NOMO-1 treated with dmso at 0.1 percent for 144 hours (cell line): ENCODE results near the gene POLG.

Experiments used
- DNase-seq: peaks from one replicate; lab custom pipeline; 2025; ENCODE audit not compliant: unreplicated experiment; lab: John Stamatoyannopoulos, UW

Gene POLG

DNA sequence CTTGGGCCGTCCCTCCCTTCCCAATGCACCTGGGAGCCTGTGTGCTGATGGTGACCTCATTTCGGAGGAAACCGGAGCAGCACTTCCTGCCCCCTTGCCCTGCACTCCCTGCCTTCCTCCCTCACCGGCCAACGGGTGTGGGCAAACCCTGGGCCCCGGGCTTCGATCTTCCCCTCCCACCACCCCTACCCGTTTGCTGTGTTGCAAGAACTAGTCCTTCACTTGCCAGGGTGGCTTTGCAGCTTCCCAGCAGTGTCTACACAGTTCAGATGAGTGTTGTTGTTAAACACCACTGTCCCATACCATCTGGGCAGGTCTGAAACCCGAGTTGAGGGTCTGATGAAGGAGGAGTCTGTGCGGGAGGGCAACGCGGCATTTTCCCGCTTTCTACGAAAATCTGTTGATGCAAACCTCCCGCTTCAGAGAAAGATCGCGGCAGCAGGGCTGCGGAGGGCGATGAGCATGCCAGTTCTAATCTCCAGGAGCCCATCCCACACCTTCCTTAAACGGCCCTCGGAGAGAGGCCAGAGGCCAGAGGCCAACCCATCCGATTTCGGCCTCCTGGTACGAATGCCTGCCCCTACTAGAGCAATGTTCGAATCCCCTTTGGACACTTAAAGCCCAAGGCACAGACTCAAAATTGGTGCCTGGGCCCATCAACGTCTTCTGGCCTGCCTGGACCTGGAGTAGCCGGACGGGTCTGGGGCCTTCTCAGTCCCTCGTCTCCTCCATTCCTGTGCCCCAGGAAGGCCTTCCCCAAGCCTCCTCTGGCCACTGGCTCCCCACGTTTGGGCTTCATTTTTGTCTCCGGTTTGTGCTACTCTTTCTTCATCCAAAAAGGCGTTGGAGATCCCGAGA lies 35.7 kb upstream of the POLG start:
- DNase-seq: peak; percentile 66

DNA sequence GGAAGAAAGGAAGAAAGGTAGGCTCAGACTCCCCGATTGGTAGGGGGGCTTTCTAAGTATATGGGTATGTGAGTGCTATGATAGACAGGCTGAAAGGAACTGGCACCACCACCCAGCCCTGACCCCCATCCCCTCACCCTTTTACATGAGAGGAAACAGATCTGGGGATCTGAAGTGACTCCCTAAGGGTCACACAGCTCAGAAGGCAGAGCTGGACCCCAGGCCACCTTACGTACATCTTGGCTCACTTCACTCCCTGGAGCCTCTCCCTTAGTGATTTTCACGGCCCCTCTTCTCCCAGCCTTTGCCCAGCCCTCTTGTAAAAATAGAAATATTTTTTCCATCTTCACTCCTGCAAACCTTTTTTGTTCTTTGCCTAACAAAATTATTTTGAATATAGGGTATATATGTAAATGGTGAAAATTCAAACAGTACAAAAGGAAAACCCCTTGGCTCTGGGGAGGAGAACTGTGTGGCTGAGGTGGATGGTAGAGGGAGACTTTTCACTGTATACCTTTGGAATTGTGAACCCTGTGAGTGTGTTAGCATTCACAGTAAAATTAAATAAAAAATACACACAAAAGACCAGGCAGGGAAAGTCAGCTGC lies 34.8 kb upstream of the POLG start:
- DNase-seq: no peak

DNA sequence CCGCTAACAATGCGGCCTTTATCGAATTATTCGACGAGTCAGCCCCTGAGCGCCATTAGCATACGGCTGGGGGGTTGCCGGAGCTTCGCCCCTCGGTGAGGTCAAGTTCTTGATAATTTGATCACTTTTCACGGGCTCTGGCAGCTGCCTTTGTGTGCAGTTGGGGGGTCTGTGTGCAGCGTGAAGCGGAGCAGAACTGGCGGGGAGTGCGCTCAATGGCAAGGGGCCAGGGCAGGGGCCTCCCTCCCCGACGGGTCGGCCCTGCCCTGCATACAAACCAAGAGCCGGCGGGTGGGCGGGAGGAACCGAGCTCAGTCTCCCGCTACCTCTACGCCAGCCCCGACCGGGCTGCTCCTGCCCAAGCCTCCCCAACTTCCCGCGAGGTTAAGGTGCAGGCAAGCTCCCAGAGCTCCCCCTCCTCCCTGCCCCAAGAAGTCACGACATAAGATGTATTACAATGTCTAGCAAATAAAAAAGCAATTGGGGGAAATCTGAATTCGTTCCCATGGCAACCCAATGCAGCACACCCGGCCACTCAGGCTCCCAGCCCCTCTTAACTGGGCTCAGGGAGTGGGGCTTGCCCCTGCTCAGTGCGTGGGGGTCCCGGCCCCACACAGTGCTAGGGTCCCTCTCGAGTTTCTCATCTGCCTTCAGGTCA lies 34.1 kb upstream of the POLG start:
- DNase-seq: no peak

DNA sequence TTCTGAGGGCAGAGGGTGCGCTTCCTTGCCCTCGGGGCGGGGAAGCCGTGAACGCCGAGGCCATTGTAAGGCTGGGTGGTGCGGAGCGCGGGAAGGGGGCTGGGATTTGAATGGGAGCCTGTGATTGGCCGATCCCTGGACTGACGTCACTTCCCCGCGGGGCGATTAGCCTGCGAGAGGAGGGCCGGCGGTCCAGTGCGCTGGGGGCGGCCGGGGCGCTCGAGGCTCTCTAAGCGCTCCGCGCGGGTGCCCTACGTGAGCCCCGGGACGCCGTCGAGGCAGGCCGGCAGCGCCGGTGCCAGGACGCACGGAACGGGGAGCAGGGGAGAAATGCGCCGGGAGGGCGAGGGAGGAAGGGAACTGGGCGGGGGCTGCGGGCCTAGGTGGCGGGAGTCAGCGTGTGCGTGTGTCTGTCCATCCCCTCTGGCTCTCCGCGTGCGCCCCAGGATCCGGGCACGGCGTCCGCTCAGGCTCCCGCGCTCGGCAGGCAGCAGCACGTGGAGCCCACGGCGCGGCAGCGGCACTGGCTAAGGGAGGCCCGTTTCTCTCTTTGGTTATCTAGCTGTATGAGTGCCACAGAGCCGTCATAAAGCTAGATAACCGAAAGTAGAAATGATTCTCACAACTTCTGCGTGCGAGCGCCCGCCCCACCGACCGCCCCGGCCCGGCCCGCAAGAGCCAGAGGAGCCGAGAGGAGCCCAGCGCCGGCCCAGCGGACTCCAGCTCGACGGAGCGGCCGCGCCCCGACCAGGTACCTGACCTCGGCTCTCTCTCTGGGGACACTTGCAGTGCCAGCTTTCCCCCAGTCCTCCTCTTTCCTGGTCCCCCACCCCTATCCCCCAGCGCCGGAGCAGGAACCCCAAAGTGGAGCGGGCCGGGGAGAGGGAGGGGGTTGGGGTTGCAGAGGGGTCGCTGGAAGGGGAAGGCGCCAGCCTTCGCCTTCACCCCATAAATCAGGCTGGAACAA lies 33.1 kb upstream of the POLG start:
- DNase-seq: peak; percentile 78

DNA sequence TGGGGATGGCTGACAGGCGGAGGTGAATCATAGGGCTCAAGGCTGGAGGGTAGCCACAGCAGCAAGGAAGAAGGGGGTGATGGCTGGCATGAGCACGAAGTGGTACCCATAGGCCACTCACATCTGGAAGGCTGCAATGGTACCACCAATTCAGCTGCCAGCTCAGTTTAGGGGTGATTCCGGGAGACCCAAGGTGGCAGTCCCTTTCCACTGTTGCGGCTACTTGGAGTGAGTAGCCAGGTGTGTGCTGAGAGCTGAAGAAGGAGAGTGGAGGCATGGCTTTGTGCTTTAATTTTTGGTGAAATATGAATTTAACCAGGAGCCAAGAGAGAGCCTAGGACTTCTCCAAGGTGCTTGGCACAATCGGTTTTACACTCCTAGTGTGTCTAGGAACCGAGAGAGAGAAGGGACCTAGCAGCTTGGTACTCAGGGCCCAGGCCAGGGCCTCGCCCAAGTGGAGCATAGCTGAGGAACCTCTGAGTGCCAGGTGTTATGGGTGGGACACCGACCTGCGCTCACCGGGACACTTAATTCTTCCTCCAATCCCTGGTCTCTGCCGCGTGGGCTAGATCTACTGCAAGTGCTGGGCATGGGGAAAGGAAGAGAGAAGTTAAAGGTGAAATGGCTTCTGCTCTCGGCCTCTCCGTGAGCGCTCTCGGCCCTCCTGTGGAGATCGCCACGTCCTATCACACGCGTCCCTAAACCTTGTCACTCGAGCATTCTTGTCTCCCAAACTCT lies 32.2 kb upstream of the POLG start:
- no peak for DNase-seq

DNA sequence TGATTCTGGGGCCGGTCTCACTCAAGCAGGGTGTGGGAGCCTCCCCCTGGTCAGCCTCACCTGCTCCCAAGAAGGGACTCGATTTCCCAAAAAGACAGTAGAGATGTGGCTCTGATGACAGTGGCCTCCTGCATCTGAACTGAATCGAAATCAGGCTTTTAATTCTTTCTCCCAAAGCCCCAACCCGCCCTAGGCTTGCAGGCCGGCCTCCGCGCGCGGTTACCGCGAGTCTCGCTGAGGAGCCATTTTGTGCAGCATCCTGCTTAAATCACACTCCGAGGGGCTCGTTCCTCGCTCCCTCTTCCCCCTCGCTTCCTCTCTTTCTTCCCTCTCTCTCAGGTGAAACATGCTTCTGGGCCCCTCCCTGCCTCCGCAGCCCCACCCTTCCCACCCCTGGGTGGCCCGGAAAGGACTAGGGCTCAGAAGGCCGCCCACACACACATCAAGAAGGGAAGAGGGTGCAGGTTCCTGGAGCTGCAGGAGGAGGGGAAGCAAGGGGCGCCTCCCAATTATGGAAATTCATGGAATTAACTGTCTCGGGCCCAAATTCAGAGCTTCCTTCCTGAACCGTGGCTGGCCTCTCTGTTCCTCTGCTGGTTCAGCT lies 30.9 kb upstream of the POLG start:
- DNase-seq: no peak

DNA sequence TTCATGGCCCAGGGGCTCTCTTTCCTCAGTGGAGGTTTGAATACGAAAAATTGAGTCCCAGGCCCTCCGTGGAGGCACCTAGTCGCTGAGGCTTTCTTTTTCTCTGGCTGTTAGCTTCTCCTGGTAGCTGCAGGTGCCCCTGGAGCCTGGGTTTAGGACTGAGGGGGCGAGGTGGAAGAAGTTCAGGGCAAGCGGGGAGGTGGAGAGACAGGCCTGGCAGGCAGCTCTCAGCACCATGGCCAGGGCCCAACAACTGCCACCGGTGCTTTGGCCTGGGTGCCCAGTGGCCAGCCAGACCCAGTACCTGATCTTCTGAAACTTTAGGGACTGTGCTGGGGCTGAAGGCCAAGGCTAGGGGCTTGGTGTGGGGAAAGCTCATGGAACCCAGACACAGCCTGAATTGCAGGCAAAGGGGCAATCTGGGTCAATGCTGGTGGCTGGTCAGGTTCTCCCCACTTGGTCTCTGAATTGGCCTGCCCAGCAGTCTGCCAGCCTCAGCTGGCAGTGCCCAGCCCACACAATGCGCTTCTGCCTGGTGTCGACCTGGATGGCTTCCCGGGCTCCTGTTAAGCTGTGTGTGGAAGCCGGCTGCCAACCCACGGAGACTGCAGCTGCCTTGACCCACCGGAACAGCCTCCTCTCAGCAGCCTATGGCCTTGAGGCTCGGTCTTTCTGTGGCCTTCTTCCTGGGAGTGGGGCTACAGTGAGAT lies 30.3 kb upstream of the POLG start:
- no peak for DNase-seq

DNA sequence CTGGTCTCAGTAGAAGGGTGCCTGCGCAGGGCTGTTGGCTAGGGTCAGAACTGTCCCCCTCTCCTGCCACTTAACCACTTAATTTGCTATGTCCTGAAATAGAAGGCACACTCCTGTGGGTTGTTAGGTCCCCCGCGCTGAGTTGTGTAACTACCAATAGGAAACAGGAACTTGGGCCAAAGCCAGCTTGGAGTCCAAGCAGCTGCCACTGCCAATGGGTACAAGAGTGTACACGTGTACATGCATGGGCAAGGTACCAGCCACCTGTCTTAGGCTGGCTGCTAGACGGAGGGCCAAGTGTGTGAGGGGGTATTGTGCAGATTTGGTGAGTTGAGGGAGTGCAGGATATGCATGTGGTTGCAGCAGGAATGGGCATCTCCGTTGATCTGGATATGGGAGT lies 29.7 kb upstream of the POLG start:
- DNase-seq: peak; percentile 82

DNA sequence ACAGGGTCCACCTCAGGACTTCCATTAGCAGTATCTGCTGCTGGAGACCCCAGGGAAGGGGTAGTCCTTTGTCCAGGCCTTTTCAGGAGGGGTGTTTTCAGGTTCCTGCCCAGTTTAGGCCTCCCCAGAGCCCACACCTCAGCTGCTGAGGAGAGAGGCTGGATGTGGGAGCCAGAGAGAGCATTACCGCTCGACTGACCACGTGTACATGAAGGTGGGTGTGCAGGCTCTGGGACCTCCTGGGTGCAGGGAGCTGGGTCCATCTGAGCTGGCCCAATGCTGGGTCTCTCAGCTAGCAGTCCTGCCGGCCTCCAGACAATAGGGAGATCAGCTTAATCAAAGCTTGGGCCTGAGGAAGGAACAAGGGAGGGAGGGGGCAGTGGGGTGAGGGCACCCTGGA lies 29.1 kb upstream of the POLG start:
- no peak for DNase-seq

DNA sequence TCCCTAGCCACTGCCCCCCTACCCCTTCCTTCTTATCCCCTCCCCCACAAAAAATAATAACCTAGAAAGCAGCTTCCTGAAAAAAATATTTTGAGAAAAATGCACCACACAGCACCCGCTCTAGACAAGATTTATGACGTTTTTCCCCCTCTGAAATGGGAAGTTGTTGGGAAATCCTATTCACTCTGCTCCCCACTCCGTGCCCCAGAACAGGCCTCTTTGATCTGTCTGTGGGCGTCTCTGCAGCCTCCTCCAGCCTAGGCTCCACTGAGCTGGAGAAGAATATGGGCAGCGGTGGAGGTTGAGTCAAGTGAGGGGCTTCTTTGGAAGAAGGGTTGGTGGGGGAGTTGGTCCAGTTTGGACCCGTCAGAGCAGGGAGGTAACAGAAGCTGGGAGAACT lies 28.5 kb upstream of the POLG start:
- peak; percentile 45 for DNase-seq

DNA sequence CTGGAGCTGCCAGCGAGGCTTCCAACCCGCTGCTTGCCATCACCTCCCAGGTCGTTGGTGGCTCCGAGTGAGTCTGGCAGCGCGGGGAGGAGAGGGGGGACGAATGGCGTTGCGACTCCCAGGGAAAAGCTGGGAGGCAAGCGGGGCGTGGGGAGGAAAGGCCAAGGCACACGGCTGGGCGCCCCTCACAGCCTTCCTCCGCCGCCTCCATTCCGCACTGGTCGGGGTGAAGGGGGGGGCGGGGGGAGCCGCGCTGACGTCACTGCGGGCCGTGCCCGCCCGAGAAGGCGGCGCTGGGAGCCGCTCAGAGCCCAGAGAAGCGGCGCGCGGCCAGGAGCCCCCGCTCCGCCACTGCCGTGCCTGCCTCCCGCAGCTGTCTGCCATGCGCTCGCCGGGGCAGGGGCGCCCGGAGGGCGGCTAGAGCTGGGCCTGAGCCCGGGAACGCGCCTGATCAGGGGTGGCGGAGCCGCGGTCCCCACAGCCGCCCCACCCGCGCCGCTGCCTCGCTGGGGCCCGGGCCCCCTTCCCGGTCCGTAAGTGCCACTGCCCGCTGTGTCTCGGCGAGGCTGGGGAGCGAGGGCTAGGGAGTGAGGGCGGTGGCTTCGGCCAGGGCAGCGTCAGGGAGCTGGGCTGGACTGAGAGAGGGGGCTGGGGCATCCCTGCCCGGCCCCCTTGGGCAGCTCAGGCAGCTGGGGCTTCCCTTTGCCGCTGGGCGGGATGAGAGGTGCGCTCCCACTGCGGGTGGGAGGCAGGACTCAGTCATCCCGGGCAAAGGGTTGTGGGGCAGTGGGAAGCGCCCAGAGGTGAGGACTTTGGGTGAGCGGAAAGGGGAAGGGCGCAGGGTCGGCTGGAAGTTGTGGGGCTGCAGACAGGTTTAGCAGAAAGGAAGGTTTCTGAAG lies 27.8 kb upstream of the POLG start:
- DNase-seq: peak; percentile 48

DNA sequence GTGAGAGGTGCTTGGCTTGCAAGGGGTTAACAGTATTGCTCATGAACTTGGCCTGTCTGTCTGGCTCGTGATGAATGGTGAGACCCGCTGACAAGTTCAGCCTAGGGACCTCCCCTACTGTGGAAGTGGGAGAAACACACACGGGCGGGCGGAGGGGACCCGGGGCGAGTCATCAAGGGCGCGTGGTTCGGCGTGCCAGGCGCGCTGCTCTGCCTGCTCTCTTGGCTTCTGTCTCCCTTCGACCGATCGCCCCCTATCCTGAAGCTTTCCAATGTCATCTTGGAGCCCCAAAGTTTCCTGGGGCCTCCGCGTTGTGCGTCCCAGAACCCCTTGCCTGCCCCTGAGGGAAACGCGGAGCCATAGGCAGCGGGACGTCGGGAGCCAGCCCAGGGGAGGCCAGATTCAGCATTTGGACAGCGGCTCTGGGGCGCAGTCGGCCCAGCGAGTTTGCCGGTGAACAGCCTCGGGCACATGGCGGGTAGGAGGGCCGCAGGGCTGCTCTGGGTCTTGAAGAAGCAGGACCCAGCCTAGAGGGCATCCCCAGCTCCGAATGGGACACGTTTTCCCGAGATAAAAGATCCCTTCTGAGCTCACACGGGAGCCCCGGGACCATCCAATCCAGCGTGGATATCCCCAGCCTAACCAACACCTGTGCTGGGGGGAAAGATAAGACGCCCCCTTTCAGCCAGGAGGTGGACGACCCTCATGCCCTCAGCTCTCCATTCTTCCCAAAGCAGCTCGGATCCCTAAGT lies 27.0 kb upstream of the POLG start:
- DNase-seq: peak; percentile 61

DNA sequence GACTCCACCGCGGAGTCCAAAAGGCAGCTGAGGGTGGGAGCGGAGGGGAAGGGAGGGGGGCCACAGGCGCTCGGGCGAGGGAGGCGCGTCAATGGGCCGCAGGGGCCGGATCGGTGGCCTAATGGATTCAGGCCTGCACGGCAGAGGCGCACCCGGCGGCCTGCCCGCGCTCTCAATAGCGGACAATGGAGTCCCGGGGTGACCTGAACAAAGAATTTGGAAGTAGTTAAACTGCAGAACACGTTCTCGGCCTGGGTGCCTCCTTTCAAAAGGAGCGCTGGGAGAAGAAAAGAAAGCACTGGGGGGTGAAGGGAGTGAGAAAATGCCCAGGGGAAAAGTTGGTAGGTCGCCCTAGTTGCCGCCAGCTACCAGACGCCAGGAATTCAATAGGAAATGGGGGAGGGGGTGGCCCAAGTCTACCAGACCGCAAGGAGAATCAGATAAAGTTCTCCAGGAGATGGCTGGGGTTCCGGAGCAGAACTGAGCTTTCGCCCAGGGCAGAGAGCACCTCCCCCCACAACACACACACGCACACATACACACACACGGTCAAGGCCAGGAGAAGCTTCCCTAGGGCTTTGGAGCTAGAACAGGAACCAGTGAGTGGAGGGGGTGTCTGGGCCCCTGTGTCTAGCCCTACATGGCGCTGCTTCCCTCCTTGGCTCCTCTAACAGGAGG lies 25.8 kb upstream of the POLG start:
- no peak for DNase-seq

DNA sequence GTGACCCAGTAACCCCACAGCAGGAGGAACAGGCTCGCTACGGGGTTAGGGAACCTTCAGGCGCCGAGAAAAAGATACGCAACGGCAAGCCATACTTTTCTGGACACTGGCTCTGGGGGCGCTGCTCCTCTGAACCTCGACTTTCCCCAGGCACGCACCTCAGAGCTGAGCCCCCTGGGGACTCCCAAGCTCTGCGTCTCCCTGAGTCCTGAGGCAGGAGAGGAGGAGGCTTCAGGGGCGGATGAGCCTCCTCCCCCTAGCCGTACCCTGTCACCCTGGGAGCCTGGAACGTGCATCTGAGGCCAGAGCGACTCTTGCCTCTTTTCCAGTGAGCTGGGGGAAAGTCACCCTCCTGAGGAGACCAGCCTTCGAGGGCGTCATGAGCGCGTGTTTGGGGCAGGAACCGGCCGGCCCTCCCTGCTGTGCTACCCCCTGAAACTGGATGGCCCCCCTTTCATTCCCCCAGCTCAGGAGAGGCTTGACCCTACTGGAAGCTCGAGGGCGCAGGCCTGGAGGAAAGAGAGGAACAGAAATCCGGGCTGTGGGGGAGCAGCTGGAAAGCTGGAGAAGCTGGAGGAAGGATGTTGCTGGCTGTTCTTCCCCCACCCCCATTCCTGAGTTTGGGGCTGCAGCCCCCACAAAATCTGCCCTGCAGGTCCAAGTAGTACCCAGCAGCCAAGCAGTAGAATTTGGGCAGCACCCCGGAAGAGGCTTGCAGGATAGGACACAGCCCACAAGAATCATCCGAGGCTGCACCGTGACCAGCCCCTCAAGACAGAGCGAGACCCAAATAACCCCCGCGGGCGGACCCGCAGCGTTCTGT lies 25.1 kb upstream of the POLG start:
- DNase-seq: no peak

DNA sequence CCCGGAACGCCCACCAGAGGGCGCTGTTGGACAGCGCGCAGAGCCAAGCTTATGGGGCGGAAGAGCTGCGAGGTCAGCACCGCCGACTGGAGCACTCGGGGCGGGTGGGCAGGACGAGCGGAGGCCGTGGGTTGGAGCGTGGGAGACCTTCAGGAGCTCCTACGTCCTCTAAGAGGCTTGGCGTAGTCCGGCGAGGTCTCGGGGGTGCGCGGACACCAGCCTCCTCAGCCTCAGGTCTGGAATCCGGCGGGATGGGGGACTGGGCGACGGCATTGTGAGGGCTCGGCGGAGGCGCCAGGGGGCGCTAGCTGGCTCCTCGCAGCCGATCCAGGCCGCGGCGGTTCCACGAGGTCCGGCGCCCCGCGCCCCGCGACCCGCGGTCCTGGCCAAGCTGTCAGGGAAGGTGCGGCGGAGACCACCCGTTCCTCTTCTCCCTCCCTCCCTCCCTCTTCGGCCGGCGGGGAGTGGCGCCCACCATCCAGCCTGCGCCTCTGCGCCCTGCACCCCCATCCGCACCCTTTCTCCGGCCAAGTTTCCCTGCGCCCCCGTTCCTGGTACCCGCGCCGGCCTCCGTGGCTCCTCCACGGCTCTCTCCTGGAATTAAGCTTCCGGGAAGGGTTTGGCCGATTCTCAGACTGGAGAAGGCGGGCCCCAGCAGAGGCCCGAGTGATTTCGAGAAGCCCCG lies 24.3 kb upstream of the POLG start:
- peak; percentile 83 for DNase-seq

DNA sequence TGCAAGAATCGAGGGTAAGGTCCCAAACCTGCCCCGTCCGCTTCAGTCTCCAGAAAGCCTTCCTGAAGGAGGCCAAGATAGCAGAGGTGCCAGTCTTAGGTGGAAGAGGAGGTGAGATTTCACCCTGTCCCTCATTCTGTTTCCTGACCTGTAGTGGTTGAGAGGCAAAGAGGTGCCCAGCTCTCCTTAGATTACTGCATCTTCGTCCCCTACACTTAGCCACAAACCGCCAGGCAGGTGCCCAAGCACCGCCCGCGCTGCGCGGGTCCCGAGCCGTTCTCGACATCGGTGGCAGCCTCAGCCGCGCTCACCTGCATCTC lies 23.8 kb upstream of the POLG start:
- DNase-seq: no peak
